ENCODE results near the gene RGL2. TPM values are rescaled to one million over a fixed set of nuclear protein-coding genes. Genes with fewer than 3 reads are reported as not detected.

Gene RGL2
- total RNA-seq, 5 donors from 2014 or later (not counting 1 experiment from before 2014, with no cell fraction given), result 55.9 to 72.0 (median 66.0) TPM

GRCh38 chr6:33273924-33274902 is 24.5 kb downstream of the RGL2 start:
- no peaks in the 10 kb centered on the region for H3K9me3 ChIP-seq
- peak overlapping the region; percentile 85 for H3K27ac ChIP-seq (ENCODE audit: low read length)
- no peak overlapping the region for H3K4me3 ChIP-seq (ENCODE audit: control insufficient read depth in 1 of 2, extremely low read depth in 1 of 2, low read length in 1 of 2)
- ATAC-seq (replicated peaks in 1 of 4) (no peak), DNase-seq (no peak)
- H3K36me3 Mint-ChIP-seq, result peaks cover 38% of the 10 kb centered on the region
- peaks cover 75 to 84% (median 76%) of the 10 kb centered on the region in 3 donors for H3K4me1 Mint-ChIP-seq
- no peaks in the 10 kb centered on the region for H3K9me3 Mint-ChIP-seq
- no peaks in the 10 kb centered on the region for H3K27me3 ChIP-seq (replicated peaks in 1 of 2; ENCODE audit: control insufficient read depth in 2 of 2, extremely low read depth in 1 of 2, insufficient read depth in 2 of 2, low read length in 1 of 2)
- no peaks in the 10 kb centered on the region for H3K27me3 Mint-ChIP-seq
- ChIA-PET POLR2A (no interaction called here), CTCF (no interaction called here)
- H3K4me3 Mint-ChIP-seq, result peak overlapping the region; percentile 92 to 98 (median 94)
- 47% methylated on average over 5 of the region's 14 CpGs for WGBS (ENCODE audit: insufficient coverage)
- peaks cover 0 to 53% of the 10 kb centered on the region in 2 donors for H3K36me3 ChIP-seq (ENCODE audit: control insufficient read depth in 2 of 2, extremely low read depth in 1 of 2, insufficient read depth in 1 of 2, low read length in 1 of 2)
- peak overlapping the region; percentile 84 to 98 for H3K27ac Mint-ChIP-seq
- peaks cover 38 to 81% of the 10 kb centered on the region in 2 experiments for H3K4me1 ChIP-seq (ENCODE audit: control insufficient read depth in 1 of 2, extremely low read depth in 1 of 2, insufficient read depth in 2 of 2, low read length in 2 of 2)

GRCh38 chr6:33273129-33273923 is 25.4 kb downstream of the RGL2 start:
- no peak for DNase-seq
- Histone ChIP-seq H3K4me3 (ENCODE audit: control insufficient read depth in 1 of 2, extremely low read depth in 1 of 2, low read length in 1 of 2) (no peak overlapping the region), H3K36me3 (ENCODE audit: control insufficient read depth in 2 of 2, extremely low read depth in 1 of 2, insufficient read depth in 1 of 2, low read length in 1 of 2) (peaks cover 0 to 54% of the 10 kb centered on the region in 2 donors), H3K27ac (ENCODE audit: low read length) (peak overlapping the region; percentile 85), H3K27me3 (replicated peaks in 1 of 2; ENCODE audit: control insufficient read depth in 2 of 2, extremely low read depth in 1 of 2, insufficient read depth in 2 of 2, low read length in 1 of 2) (no peaks in the 10 kb centered on the region), H3K4me1 (ENCODE audit: control insufficient read depth in 1 of 2, extremely low read depth in 1 of 2, insufficient read depth in 2 of 2, low read length in 2 of 2) (peaks cover 38 to 73% of the 10 kb centered on the region in 2 experiments), H3K9me3 (no peaks in the 10 kb centered on the region)
- CTCF ChIA-PET, result no interaction called here
- peaks cover 66 to 79% (median 68%) of the 10 kb centered on the region in 3 donors for H3K4me1 Mint-ChIP-seq
- no peaks in the 10 kb centered on the region for H3K27me3 Mint-ChIP-seq
- peak overlapping the region; percentile 98 to 99 for H3K27ac Mint-ChIP-seq
- H3K36me3 Mint-ChIP-seq, result peaks cover 44% of the 10 kb centered on the region
- no peaks in the 10 kb centered on the region for H3K9me3 Mint-ChIP-seq
- POLR2A ChIA-PET, result interaction anchor here in 1 of 2 donors (0.5 kb wide), 1 partner anchor 70 kb away, joined by 3 read pairs; no protein-coding TSS in a partner anchor
- H3K4me3 Mint-ChIP-seq, result peak overlapping the region; percentile 92 to 98 (median 94)
- WGBS (ENCODE audit: insufficient coverage), result 36% methylated on average over 5 of the region's 11 CpGs
- ATAC-seq (replicated peaks in 1 of 4), result no peak

- peaks cover 38 to 64% of the 10 kb centered on the region in 2 experiments for H3K4me1 ChIP-seq (ENCODE audit: control insufficient read depth in 1 of 2, extremely low read depth in 1 of 2, insufficient read depth in 2 of 2, low read length in 2 of 2)
- CTCF ChIA-PET, result interaction anchor here in 1 of 2 donors (1.0 to 1.9 kb wide), 7 partner anchors 17 to 320 kb away, joined by 3 to 16 read pairs (median 7); partner anchors contain the start of genes HLA-DMA, PFDN6, WDR46 and ZBTB22
Measured at GRCh38 chr6:33272275-33273128, 26.2 kb downstream of the RGL2 start.

GRCh38 chr6:33271468-33272274 is 27.1 kb downstream of the RGL2 start, which contains the start of the genes RPS18 and VPS52:
Gene RPS18, plus strand, starts transcription at chr6:33272075. Its CDS starts 45 bp downstream, at chr6:33272120.
Gene VPS52, minus strand, starts transcription at chr6:33271876. Its CDS starts 201 bp downstream, at chr6:33271675.
- H3K4me3 ChIP-seq (ENCODE audit: control insufficient read depth in 1 of 2, extremely low read depth in 1 of 2, low read length in 1 of 2), result peak within 1 kb of the TSS; percentile 70 to 73
- POLR2A ChIA-PET, result interaction anchor here (0.5 to 1.5 kb wide), 10 partner anchors 17 to 317 kb away, joined by 3 to 6 read pairs (median 3); partner anchors contain the start of genes RING1 (in 1 of the 2) and WDR46 (in 1 of the 2)
- H3K36me3 ChIP-seq (ENCODE audit: control insufficient read depth in 2 of 2, extremely low read depth in 1 of 2, insufficient read depth in 1 of 2, low read length in 1 of 2), result peaks cover 13 to 69% of the 10 kb centered on the region in 2 donors
- WGBS (ENCODE audit: insufficient coverage), result under 1% methylated on average over 39 of the region's 48 CpGs
- H3K4me1 Mint-ChIP-seq, result peaks cover 55 to 68% (median 60%) of the 10 kb centered on the region in 3 donors
- no peaks in the 10 kb centered on the region for H3K27me3 ChIP-seq (replicated peaks in 1 of 2; ENCODE audit: control insufficient read depth in 2 of 2, extremely low read depth in 1 of 2, insufficient read depth in 2 of 2, low read length in 1 of 2)
- H3K27ac ChIP-seq (ENCODE audit: low read length), result peak within 1 kb of the TSS; percentile 85
- ATAC-seq (replicated peaks in 1 of 4) (peak; percentile 82 to 93 (median 90)), DNase-seq (peak; percentile 79 to 99 (median 92))
- H3K27ac Mint-ChIP-seq, result peak within 1 kb of the TSS; percentile 98 to 99
- CTCF ChIA-PET, result interaction anchor here in 1 of 2 donors (0.8 to 1.9 kb wide), 10 partner anchors 17 to 1409 kb away, joined by 3 to 16 read pairs (median 6); partner anchors contain the start of genes HLA-DMA, NEU1, PFDN6 and WDR46
- H3K27me3 Mint-ChIP-seq, result no peaks in the 10 kb centered on the region
- peaks cover 37 to 59% of the 10 kb centered on the region in 2 experiments for H3K4me1 ChIP-seq (ENCODE audit: control insufficient read depth in 1 of 2, extremely low read depth in 1 of 2, insufficient read depth in 2 of 2, low read length in 2 of 2)
- peak within 1 kb of the TSS; percentile 92 to 98 (median 94) for H3K4me3 Mint-ChIP-seq
- no peaks in the 10 kb centered on the region for H3K9me3 ChIP-seq
- H3K9me3 Mint-ChIP-seq, result no peaks in the 10 kb centered on the region
- H3K36me3 Mint-ChIP-seq, result peaks cover 54% of the 10 kb centered on the region

More at GRCh38 chr6:33272275-33273128, 26.2 kb downstream of the RGL2 start:
- Histone ChIP-seq H3K4me3 (ENCODE audit: control insufficient read depth in 1 of 2, extremely low read depth in 1 of 2, low read length in 1 of 2) (peak overlapping the region; percentile 70 to 73), H3K36me3 (ENCODE audit: control insufficient read depth in 2 of 2, extremely low read depth in 1 of 2, insufficient read depth in 1 of 2, low read length in 1 of 2) (peaks cover 6 to 61% of the 10 kb centered on the region in 2 donors), H3K27me3 (replicated peaks in 1 of 2; ENCODE audit: control insufficient read depth in 2 of 2, extremely low read depth in 1 of 2, insufficient read depth in 2 of 2, low read length in 1 of 2) (no peaks in the 10 kb centered on the region), H3K27ac (ENCODE audit: low read length) (peak overlapping the region; percentile 85), H3K9me3 (no peaks in the 10 kb centered on the region)
- peaks cover 51% of the 10 kb centered on the region for H3K36me3 Mint-ChIP-seq
- peak; percentile 1 to 11 (median 4) for ATAC-seq (replicated peaks in 1 of 4)
- WGBS (ENCODE audit: insufficient coverage), result 8% methylated on average over 8 of the region's 22 CpGs
- peaks cover 58 to 72% (median 61%) of the 10 kb centered on the region in 3 donors for H3K4me1 Mint-ChIP-seq
- no peaks in the 10 kb centered on the region for H3K9me3 Mint-ChIP-seq
- POLR2A ChIA-PET, result interaction anchor here (0.5 to 1.5 kb wide), 4 partner anchors 16 to 300 kb away, joined by 3 to 6 read pairs (median 4); partner anchors contain the start of gene WDR46 (in 1 of the 2)
- H3K27ac Mint-ChIP-seq, result peak overlapping the region; percentile 98 to 99
- H3K27me3 Mint-ChIP-seq, result no peaks in the 10 kb centered on the region
- DNase-seq, result peak in 3 of 35 experiments; percentile 21 to 26 (median 25)
- H3K4me3 Mint-ChIP-seq, result peak overlapping the region; percentile 92 to 98 (median 94)

- CTCF ChIA-PET, result interaction anchor here in 1 of 2 donors (0.8 to 1.9 kb wide), 7 partner anchors 18 to 1409 kb away, joined by 3 to 16 read pairs (median 7); partner anchors contain the start of genes HLA-DMA, NEU1, PFDN6 and WDR46
- H3K36me3 ChIP-seq (ENCODE audit: control insufficient read depth in 2 of 2, extremely low read depth in 1 of 2, insufficient read depth in 1 of 2, low read length in 1 of 2), result peaks cover 19 to 69% of the 10 kb centered on the region in 2 donors
- H3K27me3 ChIP-seq (replicated peaks in 1 of 2; ENCODE audit: control insufficient read depth in 2 of 2, extremely low read depth in 1 of 2, insufficient read depth in 2 of 2, low read length in 1 of 2), result no peaks in the 10 kb centered on the region
- Mint-ChIP-seq H3K36me3 (peaks cover 55% of the 10 kb centered on the region), H3K4me1 (peaks cover 49 to 62% (median 54%) of the 10 kb centered on the region in 3 donors), H3K27me3 (no peaks in the 10 kb centered on the region), H3K9me3 (no peaks in the 10 kb centered on the region), H3K27ac (peak overlapping the region; percentile 98 to 99), H3K4me3 (peak overlapping the region; percentile 92 to 98 (median 94))
- ATAC-seq (replicated peaks in 1 of 4) (peak in 1 of 4 experiments; percentile 28), DNase-seq (no peak)
- H3K4me3 ChIP-seq (ENCODE audit: control insufficient read depth in 1 of 2, extremely low read depth in 1 of 2, low read length in 1 of 2), result peak overlapping the region; percentile 70 to 73
- H3K27ac ChIP-seq (ENCODE audit: low read length), result peak overlapping the region; percentile 85
- POLR2A ChIA-PET, result interaction anchor here (0.5 to 1.5 kb wide), 7 partner anchors 17 to 299 kb away, joined by 3 to 6 read pairs (median 3); partner anchors contain the start of genes RING1 (in 1 of the 2) and WDR46 (in 1 of the 2)
- no peaks in the 10 kb centered on the region for H3K9me3 ChIP-seq
- 0% methylated on average over 3 of the region's 7 CpGs for WGBS (ENCODE audit: insufficient coverage)
- peaks cover 31 to 53% of the 10 kb centered on the region in 2 experiments for H3K4me1 ChIP-seq (ENCODE audit: control insufficient read depth in 1 of 2, extremely low read depth in 1 of 2, insufficient read depth in 2 of 2, low read length in 2 of 2)
Measured at GRCh38 chr6:33271117-33271467, 27.6 kb downstream of the RGL2 start.

Measured in T-cell (primary cell).